H9 (cell line): ENCODE measurements around the gene SERTAD2. TPM values are rescaled to one million over a fixed set of nuclear protein-coding genes. Genes with fewer than 3 reads are reported as not detected.

Source experiments
- DNase-seq: peaks from one replicate; pipeline ENCODE4 v3.0.0-alpha.2; 2017
- H2AFZ ChIP-seq: one replicate; pipeline ENCODE4 v1.6.1; 2013; ENCODE audit warnings: mild to moderate bottlenecking, low read length, control low read depth, moderate library complexity
- H2AK5ac ChIP-seq: 2 replicates; pipeline ENCODE4 v1.6.1; 2013; ENCODE audit warnings: low read length, control low read depth, mixed read lengths; ENCODE audit not compliant: insufficient read length
- H2BK120ac ChIP-seq: one replicate; pipeline ENCODE4 v1.6.1; 2013; ENCODE audit warnings: low read depth, mild to moderate bottlenecking, low read length, control low read depth, inconsistent platforms; ENCODE audit not compliant: poor library complexity, severe bottlenecking
- H2BK12ac ChIP-seq: 2 replicates; pipeline ENCODE4 v1.6.1; 2013; ENCODE audit warnings: low read length, control low read depth, mixed read lengths, low read depth; ENCODE audit not compliant: insufficient read length
- H2BK15ac ChIP-seq: 2 replicates; pipeline ENCODE4 v1.6.1; 2013; ENCODE audit warnings: low read depth, low read length, control low read depth
- H2BK20ac ChIP-seq: one replicate; pipeline ENCODE4 v1.6.1; 2013; ENCODE audit warnings: low read depth, mild to moderate bottlenecking, low read length, control low read depth, inconsistent platforms; ENCODE audit not compliant: poor library complexity, severe bottlenecking
- H2BK5ac ChIP-seq: 2 replicates; pipeline ENCODE4 v1.6.1; 2013; ENCODE audit warnings: low read length, control low read depth, mixed read lengths; ENCODE audit not compliant: insufficient read length
- H3K14ac ChIP-seq: 2 replicates; pipeline ENCODE4 v1.6.1; 2013; ENCODE audit warnings: low read length, control low read depth; ENCODE audit not compliant: insufficient read depth
- H3K18ac ChIP-seq: 2 replicates; pipeline ENCODE4 v1.6.1; 2013; ENCODE audit warnings: low read depth, mild to moderate bottlenecking, mixed read lengths, low read length, control low read depth; ENCODE audit not compliant: insufficient read length
- H3K23ac ChIP-seq: 2 replicates; pipeline ENCODE4 v1.6.1; 2013; ENCODE audit warnings: low read length, control low read depth, mixed read lengths, low read depth; ENCODE audit not compliant: insufficient read length
- H3K23me2 ChIP-seq: 2 replicates; pipeline ENCODE4 v1.6.1; 2013; ENCODE audit warnings: low read depth, mild to moderate bottlenecking, mixed read lengths, low read length, control low read depth; ENCODE audit not compliant: insufficient read length, poor library complexity, severe bottlenecking
- H3K27ac ChIP-seq: 2 replicates; pipeline ENCODE4 v1.5.1; 2013; ENCODE audit warnings: low read length, control low read depth, mixed read lengths, low read depth; ENCODE audit not compliant: insufficient read length
- H3K27me3 ChIP-seq: 2 replicates; pipeline ENCODE4 v1.6.1; 2013; ENCODE audit warnings: low read length, control low read depth, inconsistent platforms; ENCODE audit not compliant: insufficient read depth
- H3K4ac ChIP-seq: 2 replicates; pipeline ENCODE4 v1.6.1; 2013; ENCODE audit warnings: low read depth, mild to moderate bottlenecking, control low read depth, inconsistent platforms, low read length, moderate library complexity
- H3K4me1 ChIP-seq: 2 replicates; pipeline ENCODE4 v1.6.1; 2013; ENCODE audit warnings: low read length, control low read depth, inconsistent platforms; ENCODE audit not compliant: insufficient read depth
- H3K4me2 ChIP-seq: 2 replicates; pipeline ENCODE4 v1.6.1; 2013; ENCODE audit warnings: low read length, control low read depth, mixed read lengths; ENCODE audit not compliant: insufficient read length, insufficient read depth
- H3K56ac ChIP-seq: 2 replicates; pipeline ENCODE4 v1.6.1; 2013; ENCODE audit warnings: low read depth, mild to moderate bottlenecking, mixed read lengths, low read length, control low read depth; ENCODE audit not compliant: insufficient read length
- H3K79me1 ChIP-seq: 2 replicates; pipeline ENCODE4 v1.6.1; 2013; ENCODE audit warnings: low read depth, mild to moderate bottlenecking, moderate library complexity, low read length, control low read depth, inconsistent platforms; ENCODE audit not compliant: insufficient read depth, poor library complexity, severe bottlenecking
- H3K79me2 ChIP-seq: 2 replicates; pipeline ENCODE4 v1.6.1; 2013; ENCODE audit warnings: low read length, control low read depth, inconsistent platforms; ENCODE audit not compliant: insufficient read depth
- H3K9ac ChIP-seq: 2 replicates; pipeline ENCODE4 v1.6.1; 2013; ENCODE audit warnings: low read length, control low read depth, mixed read lengths; ENCODE audit not compliant: insufficient read length; ENCODE audit errors: extremely low read depth
- H3K9me3 ChIP-seq: one replicate; pipeline ENCODE4 v1.6.1; 2013; ENCODE audit warnings: low read depth, low read length, inconsistent platforms; ENCODE audit not compliant: control insufficient read depth
- H3T11ph ChIP-seq: one replicate; pipeline ENCODE4 v1.6.1; 2013; ENCODE audit warnings: mild to moderate bottlenecking, low read length, control low read depth, inconsistent platforms
- H4K20me1 ChIP-seq: one replicate; pipeline ENCODE4 v1.6.1; 2013; ENCODE audit not compliant: control insufficient read depth, insufficient read length, insufficient read depth
- H4K5ac ChIP-seq: 2 replicates; pipeline ENCODE4 v1.6.1; 2013; ENCODE audit warnings: low read depth, mild to moderate bottlenecking, mixed read lengths, low read length, control low read depth; ENCODE audit not compliant: insufficient read length
- H4K8ac ChIP-seq: replicated peaks from 2 replicates; pipeline ENCODE4 v1.6.1; 2013; ENCODE audit warnings: low read length, control low read depth, mixed read lengths, low read depth; ENCODE audit not compliant: insufficient read length
- H4K91ac ChIP-seq: 2 replicates; pipeline ENCODE4 v1.6.1; 2013; ENCODE audit warnings: low read depth, mild to moderate bottlenecking, moderate library complexity, mixed read lengths, low read length, control low read depth; ENCODE audit not compliant: insufficient read length
- H3K27ac Mint-ChIP-seq, 3 experiments: 2 replicates in 2 of 3; 3 replicates in 1 of 3; pipeline ENCODE4 v1.8.0; 2020 to 2021; ENCODE audit warnings: mixed read lengths in 3 of 3, mild to moderate bottlenecking in 1 of 3, moderate library complexity in 1 of 3
- H3K27me3 Mint-ChIP-seq: 2 replicates; pipeline ENCODE4 v1.8.0; 2021; ENCODE audit warnings: low read depth, mild to moderate bottlenecking, moderate library complexity, mixed read lengths
- H3K36me3 Mint-ChIP-seq, 3 experiments: 2 replicates in 2 of 3; 3 replicates in 1 of 3; pipeline ENCODE4 v1.8.0; 2020 to 2021; ENCODE audit warnings: low read depth in 3 of 3, mixed read lengths in 3 of 3; ENCODE audit not compliant: insufficient read depth in 1 of 3
- H3K4me1 Mint-ChIP-seq, 2 experiments: 2 replicates each; pipeline ENCODE4 v1.8.0; 2020; ENCODE audit warnings: mixed read lengths in 2 of 2
- H3K4me3 Mint-ChIP-seq, 2 experiments: 2 replicates in 1 of 2; 3 replicates in 1 of 2; pipeline ENCODE4 v1.8.0; 2020 to 2021; ENCODE audit warnings: mild to moderate bottlenecking in 2 of 2, mixed read lengths in 2 of 2, moderate library complexity in 1 of 2
- H3K9me3 Mint-ChIP-seq, 2 experiments: 2 replicates in 1 of 2; 3 replicates in 1 of 2; pipeline ENCODE4 v1.8.0; 2020; ENCODE audit warnings: mild to moderate bottlenecking in 2 of 2, mixed read lengths in 2 of 2, moderate library complexity in 1 of 2
- WGBS: extraction: QIAGEN DNeasy Blood & Tissue Kit; methylation state at CpG from one replicate; pipeline ENCODE4 v1.1.7; 2013; ENCODE audit warnings: missing lambda C conversion rate, low lambda C conversion rate, mixed read lengths; ENCODE audit not compliant: insufficient read length; ENCODE audit errors: extremely low coverage; 5-methylcytosine and 5-hydroxymethylcytosine counted together
- total RNA-seq: library from RNA; stranded (reverse); gene quantifications from 2 replicates; pipeline ENCODE4 v1.2.1, GENCODE V29; 2021
- TF ChIP-seq, protein P1 (sequence below): fragments of 200-600 bp; sonication (generic); conservative IDR thresholded peaks from 3 replicates; pipeline ENCODE4 v1.8.0; 2021; ENCODE audit warnings: antibody characterized with exemption, mild to moderate bottlenecking

SERTAD2 gene
- total RNA-seq, 1 experiment from 2014 or later = 3.5 TPM

DNA sequence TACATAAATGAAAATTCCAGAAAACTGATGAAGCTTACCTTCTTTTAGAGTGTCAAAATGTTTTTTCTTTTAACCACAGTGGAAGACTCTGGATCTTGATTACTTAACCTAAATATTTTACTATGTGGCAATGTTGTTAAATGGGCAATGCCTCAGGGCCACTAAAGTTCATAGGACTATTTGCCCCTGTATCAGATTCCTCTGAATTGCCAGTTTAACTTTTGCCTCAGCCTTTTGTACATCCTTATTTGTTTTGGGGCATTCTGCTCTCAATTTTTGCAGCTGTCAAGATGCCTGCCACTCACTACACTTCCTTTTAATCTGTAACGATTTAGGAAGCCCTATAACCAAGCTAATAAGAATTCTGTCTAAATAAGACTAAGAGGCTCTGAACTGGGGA is 31.7 kb upstream of the SERTAD2 start:
- H3K4me1 ChIP-seq = no peaks in the 10 kb centered on the region
- no peak overlapping the region for H3K18ac ChIP-seq
- no peak overlapping the region for H3K9ac ChIP-seq
- H3K56ac ChIP-seq = no peak overlapping the region
- H2AK5ac ChIP-seq = no peak overlapping the region
- no peak overlapping the region for H4K5ac ChIP-seq
- Mint-ChIP-seq H3K27ac (no peak overlapping the region), H3K4me3 (no peak overlapping the region), H3K4me1 (peaks cover 8 to 12% of the 10 kb centered on the region in 2 experiments), H3K36me3 (no peaks in the 10 kb centered on the region), H3K27me3 (no peaks in the 10 kb centered on the region), H3K9me3 (no peaks in the 10 kb centered on the region)
- no peak overlapping the region for H3K27ac ChIP-seq
- H3K4ac ChIP-seq = no peak overlapping the region
- H2AFZ ChIP-seq = no peak overlapping the region
- H3K79me2 ChIP-seq = no peaks in the 10 kb centered on the region
- no peak overlapping the region for H3T11ph ChIP-seq
- TF ChIP-seq, protein P1, sequence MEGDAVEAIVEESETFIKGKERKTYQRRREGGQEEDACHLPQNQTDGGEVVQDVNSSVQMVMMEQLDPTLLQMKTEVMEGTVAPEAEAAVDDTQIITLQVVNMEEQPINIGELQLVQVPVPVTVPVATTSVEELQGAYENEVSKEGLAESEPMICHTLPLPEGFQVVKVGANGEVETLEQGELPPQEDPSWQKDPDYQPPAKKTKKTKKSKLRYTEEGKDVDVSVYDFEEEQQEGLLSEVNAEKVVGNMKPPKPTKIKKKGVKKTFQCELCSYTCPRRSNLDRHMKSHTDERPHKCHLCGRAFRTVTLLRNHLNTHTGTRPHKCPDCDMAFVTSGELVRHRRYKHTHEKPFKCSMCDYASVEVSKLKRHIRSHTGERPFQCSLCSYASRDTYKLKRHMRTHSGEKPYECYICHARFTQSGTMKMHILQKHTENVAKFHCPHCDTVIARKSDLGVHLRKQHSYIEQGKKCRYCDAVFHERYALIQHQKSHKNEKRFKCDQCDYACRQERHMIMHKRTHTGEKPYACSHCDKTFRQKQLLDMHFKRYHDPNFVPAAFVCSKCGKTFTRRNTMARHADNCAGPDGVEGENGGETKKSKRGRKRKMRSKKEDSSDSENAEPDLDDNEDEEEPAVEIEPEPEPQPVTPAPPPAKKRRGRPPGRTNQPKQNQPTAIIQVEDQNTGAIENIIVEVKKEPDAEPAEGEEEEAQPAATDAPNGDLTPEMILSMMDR = no peak
- no peak overlapping the region for H2BK20ac ChIP-seq
- H4K8ac ChIP-seq = no peak overlapping the region
- H2BK15ac ChIP-seq = no peak overlapping the region
- no peak overlapping the region for H2BK120ac ChIP-seq
- no peak overlapping the region for H3K4me2 ChIP-seq
- H2BK5ac ChIP-seq = no peak overlapping the region
- H3K27me3 ChIP-seq = no peaks in the 10 kb centered on the region
- H3K14ac ChIP-seq = no peak overlapping the region
- H3K23me2 ChIP-seq = no peaks in the 10 kb centered on the region
- no peak overlapping the region for H3K23ac ChIP-seq
- no peaks in the 10 kb centered on the region for H4K20me1 ChIP-seq
- WGBS = no CpG with 5 or more reads among the region's 1 CpG
- no peaks in the 10 kb centered on the region for H3K79me1 ChIP-seq
- no peak overlapping the region for H4K91ac ChIP-seq
- no peak for DNase-seq
- no peaks in the 10 kb centered on the region for H3K9me3 ChIP-seq
- H2BK12ac ChIP-seq = no peak overlapping the region
